CD8-positive, alpha-beta T cell (primary cell): ENCODE measurements around the gene PSMD7. TPM values are rescaled to one million over a fixed set of nuclear protein-coding genes. Genes with fewer than 3 reads are reported as not detected.

ENCODE experiments used
- total RNA-seq, 46 experiments: library from RNA in 2 of 46; stranded (reverse) in 2 of 46; gene quantifications; one replicate each; pipeline ENCODE4 v1.2.3 and lab custom pipeline; 2021 to 2026

PSMD7 gene
- total RNA-seq, 2 experiments from 2014 or later: 136 to 137 TPM

Other genes starting within 250 kb of the PSMD7 start
- 1 to 10 TPM; 4.7 to 6.2 TPM for gene NPIPB15, start 79.5 kb downstream of the PSMD7 start, total RNA-seq
- gene CLEC18B, start 124.7 kb downstream of the PSMD7 start, total RNA-seq: 1 to 10 TPM in 1 of 2 experiments, under 1 TPM in 1; 0.39 to 2.4 TPM